ENCODE measurements around the gene SPTLC3.

DNA sequence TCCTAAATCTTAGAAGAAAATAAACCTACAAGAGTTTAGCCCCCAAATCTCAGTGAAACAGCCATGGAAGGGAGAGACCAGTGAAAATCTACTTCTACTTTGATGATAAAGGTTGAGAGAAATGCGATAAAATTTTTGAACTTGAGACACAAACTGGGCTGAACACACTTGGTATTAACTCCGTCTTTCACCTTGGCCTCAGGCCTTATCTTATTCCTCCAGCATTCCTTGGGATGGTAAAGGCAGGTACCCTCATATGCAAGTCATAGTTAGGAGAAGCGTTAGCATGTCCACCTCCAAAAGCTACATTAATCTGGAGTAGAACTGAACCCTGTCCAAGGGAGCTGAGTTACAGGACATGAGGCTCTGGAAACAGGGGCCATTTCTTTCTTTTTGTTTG, 1.2 kb upstream of the SPTLC3 start:
- TF ChIP-seq, protein P1, sequence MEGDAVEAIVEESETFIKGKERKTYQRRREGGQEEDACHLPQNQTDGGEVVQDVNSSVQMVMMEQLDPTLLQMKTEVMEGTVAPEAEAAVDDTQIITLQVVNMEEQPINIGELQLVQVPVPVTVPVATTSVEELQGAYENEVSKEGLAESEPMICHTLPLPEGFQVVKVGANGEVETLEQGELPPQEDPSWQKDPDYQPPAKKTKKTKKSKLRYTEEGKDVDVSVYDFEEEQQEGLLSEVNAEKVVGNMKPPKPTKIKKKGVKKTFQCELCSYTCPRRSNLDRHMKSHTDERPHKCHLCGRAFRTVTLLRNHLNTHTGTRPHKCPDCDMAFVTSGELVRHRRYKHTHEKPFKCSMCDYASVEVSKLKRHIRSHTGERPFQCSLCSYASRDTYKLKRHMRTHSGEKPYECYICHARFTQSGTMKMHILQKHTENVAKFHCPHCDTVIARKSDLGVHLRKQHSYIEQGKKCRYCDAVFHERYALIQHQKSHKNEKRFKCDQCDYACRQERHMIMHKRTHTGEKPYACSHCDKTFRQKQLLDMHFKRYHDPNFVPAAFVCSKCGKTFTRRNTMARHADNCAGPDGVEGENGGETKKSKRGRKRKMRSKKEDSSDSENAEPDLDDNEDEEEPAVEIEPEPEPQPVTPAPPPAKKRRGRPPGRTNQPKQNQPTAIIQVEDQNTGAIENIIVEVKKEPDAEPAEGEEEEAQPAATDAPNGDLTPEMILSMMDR (conservative IDR thresholded peaks at IDR 0.05 in 1 of 2, IDR thresholded peaks at IDR 0.05 in 1 of 2; ENCODE audit: extremely low read depth in 1 of 2, insufficient read depth in 1 of 2, low read depth in 1 of 2, low read length in 2 of 2), result no peak
- TF ChIP-seq EZH2 (IDR thresholded peaks at IDR 0.05; ENCODE audit: borderline replicate concordance, low read length), result no peak

Measured in mammary epithelial cell (primary cell).